GF-D8 (cell line): ENCODE results near the gene EIF4EBP2.

Experiments
- DNase-seq: peaks from one replicate; lab custom pipeline; 2025; lab: John Stamatoyannopoulos, UW

EIF4EBP2 gene, protein sequence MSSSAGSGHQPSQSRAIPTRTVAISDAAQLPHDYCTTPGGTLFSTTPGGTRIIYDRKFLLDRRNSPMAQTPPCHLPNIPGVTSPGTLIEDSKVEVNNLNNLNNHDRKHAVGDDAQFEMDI

DNA sequence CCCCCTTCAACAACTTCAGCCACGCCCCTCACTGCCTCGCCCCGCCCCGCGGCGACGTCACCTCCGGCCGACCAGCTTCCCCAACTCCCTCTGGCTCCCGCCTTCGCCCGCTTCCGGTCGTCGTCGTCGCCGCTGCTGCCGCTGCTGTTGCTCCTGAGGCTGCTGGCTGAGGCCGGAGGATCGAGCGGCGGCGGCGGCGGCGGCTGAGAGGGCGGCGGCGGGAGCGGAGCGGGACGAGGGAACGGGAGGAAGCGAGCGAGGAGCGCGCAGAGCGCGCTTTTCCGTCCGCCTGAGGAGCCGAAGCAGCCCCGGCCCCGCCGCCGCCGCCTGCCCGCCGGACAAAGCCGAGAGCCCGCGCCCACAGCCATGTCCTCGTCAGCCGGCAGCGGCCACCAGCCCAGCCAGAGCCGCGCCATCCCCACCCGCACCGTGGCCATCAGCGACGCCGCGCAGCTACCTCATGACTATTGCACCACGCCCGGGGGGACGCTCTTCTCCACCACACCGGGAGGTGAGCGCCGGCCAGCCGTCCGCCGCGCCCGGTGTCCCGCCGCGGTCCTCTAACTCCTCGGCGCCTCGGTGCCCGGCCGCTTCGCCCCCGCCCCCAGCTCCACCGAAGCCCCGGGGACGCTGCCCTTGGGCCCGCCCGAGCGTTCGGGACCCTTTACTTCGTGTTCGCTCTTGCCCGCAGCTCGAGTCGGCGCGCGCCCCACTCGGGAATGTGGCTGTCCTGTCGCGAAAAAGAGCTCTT is at the start of gene EIF4EBP2:
Gene EIF4EBP2 (plus strand): TSS at position 110 of the 751 bp plus-strand sequence. CDS start 257 bp downstream, at position 367.
- DNase-seq: peak; percentile 87

DNA sequence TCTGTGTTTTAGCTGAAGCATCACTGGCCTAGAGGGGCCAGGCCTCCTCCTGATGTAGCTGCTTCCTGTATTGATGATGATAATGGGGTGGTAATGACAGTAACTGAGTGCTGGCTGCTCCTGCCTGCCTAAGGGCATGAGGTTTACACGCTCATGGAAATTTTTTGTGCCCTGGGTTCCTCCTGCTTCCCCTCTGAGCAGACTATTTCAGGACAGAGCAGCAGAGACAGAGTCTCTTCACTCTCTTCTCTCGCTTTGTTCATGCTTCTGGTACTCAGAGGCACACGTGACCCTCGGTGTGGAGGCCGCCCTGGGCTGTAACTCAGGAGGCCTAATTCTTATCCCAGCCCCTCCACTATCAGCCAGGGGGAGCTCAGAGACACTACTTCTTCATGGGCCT is 49.4 kb upstream of the EIF4EBP2 start:
- DNase-seq: no peak

DNA sequence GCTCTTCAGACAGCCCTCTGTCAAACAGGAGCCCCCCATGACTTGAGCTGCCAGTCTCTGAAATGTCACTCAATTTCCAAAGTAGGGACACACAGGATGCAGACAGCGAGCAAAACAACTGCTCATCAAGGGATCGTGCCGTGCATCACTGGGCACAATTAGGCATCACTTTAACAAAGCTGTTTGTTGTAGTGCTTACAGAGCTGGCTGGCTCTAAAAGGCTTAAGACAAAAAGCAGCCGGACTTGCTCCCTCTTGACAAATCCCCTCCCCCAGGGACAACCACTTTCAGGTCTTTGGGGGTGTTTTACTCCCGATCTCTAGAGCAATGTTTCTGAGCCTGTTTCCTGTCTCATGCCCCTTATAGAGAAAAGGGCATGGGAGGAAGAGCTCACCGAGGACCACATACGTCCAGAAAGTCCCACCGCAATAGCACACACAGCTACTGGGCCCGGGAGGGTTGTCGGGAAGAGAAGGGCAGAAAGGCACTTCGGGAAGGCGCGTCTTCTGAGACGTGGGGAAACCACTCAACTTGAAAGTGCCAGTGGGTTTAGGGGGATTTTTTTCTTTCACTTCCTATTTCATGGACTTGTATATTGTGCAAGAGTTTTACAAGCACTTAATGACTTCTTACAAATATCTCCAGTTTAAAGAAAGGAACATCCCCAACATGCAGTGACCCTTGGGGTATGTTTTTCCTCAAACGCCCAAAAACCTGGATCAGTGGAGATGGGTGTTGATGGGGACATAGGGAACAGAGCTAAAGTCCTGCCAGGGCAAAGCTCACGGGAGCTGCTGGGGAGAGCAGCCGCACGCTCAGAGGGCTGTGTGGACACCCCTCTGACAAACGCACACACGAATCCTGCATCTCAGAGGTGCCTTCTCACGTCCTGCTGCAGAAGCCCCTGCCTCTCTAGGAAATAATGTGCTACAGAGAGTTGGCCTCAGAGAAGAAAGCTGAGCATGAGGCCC is 48.6 kb upstream of the EIF4EBP2 start:
- DNase-seq: peak; percentile 32

DNA sequence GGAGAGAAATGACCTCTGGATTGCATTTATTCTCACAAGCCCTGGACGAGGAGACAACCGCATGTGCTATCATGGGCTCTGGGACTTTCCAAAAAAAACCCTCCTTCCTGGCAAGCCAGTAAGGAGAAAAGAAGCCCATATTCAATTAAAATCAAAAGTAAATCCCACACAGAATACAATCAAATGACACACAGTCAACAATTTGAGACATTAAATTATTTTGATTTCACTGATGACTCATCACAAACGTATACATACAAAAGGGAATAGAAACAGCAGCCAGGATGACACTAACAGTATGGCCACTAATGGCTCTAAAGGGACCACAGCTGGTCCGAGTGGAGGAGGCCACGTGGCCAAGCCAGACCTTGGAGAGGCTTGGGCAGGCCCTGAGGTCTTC is 46.4 kb upstream of the EIF4EBP2 start:
- no peak for DNase-seq

DNA sequence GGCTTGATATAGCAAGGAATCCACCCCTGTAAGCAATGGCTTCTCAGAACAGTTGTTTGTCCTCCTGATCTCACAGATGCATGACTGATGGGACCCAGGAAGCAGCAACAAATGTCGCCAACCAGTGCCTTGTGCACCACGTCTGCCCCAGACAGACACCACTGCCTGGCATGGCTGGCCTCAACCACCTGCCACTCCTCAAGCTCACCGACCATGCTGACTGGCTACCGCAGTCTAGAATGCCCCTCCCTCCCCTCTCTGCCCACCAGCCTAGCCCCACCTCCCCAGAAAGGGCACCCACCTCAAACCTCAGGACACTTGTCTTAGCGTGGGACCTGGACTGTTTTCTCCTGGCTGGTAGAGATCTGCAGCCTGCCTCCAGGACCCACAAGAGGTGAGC is 45.5 kb upstream of the EIF4EBP2 start:
- DNase-seq: no peak

DNA sequence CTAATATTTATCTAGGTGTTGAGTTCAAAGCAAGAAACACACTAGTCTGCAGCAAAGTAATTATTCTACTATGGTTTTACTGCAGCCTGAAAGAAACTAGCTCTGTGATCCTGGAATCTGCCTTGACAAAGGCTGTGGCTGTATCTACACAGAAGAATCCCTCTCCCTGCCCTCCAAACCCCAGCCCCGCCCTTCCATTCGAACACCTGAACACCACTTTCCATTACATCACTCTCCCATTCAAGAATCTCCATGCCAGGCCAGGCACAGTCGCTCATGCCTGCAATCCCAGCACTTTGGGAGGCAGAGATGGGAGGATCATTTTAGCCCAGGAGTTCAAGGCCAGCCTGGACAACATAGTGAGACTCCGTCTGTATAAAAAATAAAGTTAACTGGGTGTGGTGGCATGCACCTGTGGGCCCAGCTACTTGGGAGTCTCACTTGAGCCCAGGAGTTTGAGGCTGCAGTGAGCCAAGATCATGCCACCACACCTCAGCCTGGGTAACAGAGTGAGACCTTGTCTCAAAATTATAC is 44.9 kb upstream of the EIF4EBP2 start:
- DNase-seq: no peak

DNA sequence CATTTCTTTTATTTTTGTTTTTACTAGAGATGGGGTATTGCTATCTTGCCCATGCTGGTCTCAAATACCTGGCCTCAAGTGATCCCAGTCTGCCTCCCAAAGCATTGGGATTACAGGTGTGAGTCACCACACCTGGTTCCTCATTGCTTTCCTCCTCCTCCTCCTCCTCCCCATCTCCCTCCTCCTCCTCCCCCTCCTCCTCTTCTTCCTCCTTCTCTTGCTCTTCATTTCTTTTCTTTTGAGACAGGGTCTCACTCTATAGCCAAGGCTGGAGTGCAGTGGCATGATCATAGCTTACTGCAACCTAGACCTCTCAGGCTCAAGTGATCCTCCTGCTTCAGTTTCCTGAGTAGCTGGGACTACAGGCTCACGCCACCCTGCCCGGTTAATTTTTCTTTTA is 43.7 kb upstream of the EIF4EBP2 start:
- DNase-seq: no peak

DNA sequence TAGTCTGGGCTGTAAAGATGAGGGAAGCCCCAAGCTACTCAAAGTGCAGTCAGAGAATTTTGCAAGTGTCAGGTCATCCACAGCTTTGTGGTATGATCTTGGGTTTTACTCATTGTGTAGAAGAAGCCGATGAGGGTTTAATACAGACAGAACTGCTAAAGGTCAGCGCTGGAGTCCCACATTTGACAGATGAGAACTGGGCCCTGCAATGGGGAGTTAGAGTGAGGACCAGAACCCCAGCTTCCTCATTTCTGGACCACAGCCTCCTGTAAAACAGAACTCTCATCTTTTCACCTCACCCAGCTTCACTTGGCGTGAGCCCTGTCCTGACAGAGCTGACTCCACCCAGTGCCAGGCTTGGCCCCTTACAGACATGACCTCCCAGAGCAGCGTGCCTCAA is 41.6 kb upstream of the EIF4EBP2 start:
- no peak for DNase-seq

DNA sequence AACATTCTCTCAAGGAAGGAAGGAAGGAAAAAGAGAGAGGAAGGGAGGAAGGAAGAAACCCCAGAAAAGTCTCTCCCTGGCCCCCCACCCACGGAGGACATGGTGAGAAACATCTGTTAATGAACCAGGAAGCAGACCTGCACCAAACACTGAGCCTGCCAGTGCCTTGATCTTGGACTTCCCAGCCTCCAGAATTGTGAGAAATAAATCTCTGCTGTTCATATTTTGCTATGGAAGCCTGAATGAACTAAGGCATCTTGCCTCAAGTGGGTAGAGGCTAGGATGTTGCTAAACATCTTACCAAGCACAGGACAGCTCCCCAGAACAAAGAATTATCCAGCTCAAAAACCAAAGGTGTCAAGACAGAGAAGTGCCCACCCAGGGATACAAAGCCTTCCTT is 40.7 kb upstream of the EIF4EBP2 start:
- no peak for DNase-seq

DNA sequence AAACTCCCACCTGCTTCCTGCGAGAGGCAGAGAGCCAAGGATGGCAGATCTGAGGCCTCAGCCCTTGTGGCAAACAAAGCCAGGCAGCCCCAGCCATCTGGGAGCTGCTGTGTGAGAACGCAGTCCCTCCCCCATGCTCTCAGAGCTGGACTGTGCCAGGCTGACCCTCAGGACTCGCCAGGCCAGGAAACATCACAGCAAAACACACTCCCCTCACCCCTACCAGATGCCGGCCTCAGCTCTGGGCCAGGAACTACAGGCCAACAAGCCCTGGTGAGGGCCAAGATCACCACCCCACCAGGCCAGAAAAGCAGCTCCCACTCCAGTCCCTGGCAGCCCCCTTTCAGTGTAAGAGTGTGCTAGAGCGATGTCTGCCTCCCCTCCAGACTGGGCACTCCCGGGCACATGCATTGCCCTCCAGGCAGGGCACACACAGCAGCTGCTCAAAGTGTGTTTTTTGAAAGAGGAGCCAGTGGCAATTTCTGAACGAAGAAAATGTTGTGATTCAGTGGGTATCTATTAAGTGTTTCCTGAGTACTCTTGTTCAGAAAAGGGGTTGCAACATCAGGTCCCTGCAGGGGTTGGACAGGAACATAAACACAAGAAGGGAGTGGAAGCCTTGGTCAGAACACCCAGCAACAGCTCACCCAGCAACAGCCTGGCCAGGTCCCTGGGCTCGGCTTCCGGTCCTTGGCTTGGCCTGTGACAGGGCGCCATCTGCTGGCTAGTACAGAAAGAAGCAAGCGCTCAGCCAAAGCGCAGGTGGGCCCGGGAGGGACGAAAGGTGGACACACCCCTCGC is 39.8 kb upstream of the EIF4EBP2 start:
- DNase-seq: peak; percentile 54

DNA sequence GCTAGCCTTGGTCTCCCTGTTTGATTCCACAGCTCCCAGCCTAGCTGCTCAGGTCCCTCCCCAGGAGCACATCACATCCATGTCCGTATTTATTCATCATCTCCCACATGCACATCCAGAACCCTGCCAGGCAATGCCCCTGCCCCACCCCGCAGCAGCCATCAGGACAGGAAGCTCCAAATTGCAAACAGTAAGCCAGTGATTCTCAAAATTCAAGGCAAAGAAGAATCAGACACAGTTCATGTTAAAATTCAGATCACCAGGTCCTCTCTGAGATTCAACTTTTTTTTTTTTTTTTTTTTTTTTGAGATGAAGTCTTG is 39.2 kb upstream of the EIF4EBP2 start:
- DNase-seq: no peak

DNA sequence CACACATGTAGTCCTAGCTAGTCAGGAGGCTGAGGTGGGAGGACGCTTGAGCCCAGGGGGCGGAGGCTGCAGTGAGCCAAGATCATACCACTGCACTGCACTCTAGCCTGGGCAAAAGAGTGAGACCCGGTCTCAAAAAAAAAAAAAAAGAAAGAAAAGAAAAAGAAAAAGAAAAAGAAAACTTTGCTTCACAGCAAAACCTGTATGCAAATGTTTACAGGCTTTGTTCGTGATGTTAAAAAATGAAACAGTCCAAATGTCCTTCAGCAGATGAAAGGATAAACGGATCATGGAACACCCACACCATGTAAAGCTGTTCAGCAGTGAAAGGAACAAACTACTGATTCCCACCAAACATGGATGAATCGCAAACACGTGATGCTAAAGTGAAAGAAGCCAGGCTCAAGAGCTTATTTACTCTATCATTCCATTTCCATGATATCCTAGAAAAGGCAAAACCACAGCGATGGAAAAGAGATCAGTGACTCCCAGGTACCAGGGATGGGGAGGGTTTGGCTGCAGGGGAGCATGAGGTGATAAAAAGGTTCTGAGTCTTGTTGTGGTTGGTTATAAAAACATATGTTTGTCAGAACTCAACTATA is 36.6 kb upstream of the EIF4EBP2 start:
- DNase-seq: no peak

DNA sequence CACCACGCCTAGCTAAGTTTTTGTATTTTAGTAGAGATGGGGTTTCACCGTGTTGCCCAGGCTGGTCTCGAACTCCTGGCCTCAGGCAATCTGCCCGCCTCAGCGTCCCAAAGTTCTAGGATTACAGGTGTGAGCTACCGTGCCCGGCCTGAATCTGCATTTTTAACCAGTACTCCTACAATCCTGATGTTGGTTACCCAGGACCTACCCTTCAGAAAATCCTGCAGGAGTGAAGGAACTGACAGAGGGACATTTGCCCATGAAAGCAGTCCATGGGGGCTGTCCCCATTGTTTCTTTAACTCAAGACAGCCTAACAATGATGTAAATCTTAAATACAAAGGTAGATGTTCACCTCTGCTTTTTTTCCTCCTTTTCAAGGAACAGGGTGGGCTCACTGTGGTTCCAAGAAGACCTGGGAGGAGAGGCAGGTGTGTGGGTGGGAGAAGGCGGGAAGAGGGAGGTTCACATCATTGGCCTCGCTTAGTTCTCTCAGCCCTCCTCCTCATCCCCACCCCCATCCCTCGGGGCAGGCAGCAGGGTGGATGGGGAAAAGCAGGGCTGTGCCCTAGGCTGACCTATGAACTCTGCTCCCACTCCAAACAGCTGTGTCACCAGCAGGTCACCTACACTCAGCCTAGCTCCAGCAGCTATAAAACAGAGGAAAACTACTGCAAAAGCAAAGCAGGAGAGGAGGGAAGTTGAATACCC is 35.0 kb upstream of the EIF4EBP2 start:
- no peak for DNase-seq

DNA sequence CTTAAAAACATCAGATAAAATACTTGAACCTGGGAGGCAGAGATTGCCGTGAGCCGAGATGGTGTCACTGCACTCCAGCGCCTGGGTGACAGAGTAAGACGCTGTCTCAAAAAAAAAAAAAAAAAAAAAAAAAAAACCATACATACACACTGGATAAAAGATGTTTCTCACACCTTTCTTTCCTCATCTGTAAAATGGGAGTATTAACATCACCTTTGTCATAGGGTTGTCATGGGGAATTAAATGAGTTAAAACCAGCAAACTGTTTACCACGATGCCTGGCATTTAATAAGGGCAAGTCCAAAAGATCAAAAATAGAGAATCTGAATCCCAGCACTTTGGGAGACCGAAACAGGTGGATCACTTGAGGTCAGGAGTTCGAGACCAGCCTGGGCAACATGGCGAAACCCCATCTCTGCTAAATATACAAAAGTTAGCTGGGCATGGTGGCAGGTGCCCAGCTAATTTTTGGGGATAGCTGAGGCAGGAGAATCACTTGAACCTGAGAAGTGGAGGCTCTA is 34.4 kb upstream of the EIF4EBP2 start:
- DNase-seq: no peak

DNA sequence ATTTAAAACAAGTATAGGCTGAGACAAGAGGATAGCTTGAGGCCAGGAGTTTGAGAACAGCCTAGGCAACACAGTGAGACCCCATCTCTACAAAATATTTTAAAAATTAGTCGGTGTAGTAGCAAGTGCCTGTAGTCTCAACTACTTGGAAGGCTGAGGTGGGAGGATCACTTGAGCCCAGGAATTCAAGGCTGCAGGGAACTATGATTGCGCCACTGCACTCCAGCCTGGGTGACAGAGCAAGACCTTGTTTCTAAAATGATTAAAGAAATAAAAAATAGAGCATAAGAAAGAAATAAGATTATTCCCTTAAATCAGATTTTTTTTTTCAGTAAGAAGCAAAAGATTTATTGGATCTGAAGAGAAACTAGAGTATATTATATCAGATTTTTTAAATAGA is 33.2 kb upstream of the EIF4EBP2 start:
- DNase-seq: no peak

DNA sequence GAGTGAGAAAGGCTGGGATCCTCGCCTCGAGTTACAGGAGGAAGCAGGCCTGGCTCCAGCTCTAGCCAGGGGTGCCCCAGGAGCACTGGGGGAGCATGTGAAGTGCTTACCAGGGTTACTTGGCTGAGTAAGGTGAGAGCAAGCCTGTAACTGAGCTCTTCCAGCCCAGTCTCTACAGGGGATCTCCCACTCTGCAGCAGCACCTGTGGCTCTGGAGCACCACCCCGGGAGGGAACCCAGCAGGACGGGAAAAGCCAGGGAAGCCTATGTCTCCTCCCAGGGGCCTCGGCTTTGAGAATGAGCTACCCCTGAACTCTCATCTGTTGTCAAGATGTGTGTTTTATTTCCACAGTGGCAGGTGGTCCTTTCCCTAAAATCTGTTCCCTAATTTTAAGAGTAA is 32.1 kb upstream of the EIF4EBP2 start:
- DNase-seq: no peak

DNA sequence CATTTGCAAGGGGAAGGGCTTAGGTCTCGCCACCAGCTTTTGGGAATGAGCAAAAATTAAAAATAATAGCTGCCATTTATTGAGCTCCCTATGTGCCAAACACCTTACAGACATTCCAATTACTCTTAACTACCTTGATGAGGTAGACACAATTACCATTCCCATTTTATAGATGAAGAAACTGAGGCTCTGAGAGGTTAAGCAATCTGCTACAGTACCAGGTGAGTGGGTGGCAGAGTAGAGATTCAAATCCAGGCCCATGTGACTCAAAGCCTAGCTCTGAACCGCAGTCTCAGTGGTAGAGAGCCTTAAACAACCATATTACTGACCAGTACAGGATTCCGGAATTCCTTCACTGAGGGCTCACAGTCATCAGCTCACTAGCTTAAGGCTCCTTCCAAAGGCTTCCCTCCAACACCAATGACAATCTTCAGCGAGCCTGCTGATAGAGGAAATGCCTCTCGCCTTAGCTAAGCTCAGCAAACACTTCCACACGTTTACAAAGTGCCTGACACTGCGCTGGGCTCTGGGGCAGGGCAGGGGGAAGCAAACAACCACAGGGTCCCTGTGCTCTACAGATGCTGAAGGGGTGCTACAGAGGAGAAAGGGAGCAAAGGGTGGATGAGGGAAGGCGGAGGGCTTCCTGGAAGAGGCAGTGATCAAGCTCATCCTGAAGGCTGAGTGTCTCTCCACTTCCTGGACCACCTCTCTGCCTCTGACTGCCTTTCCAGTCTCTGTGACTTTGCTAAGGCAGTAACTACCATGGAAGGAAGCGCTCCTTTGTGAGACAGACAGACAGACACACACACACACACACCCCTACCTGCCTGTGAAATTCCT is 28.9 kb upstream of the EIF4EBP2 start:
- no peak for DNase-seq

DNA sequence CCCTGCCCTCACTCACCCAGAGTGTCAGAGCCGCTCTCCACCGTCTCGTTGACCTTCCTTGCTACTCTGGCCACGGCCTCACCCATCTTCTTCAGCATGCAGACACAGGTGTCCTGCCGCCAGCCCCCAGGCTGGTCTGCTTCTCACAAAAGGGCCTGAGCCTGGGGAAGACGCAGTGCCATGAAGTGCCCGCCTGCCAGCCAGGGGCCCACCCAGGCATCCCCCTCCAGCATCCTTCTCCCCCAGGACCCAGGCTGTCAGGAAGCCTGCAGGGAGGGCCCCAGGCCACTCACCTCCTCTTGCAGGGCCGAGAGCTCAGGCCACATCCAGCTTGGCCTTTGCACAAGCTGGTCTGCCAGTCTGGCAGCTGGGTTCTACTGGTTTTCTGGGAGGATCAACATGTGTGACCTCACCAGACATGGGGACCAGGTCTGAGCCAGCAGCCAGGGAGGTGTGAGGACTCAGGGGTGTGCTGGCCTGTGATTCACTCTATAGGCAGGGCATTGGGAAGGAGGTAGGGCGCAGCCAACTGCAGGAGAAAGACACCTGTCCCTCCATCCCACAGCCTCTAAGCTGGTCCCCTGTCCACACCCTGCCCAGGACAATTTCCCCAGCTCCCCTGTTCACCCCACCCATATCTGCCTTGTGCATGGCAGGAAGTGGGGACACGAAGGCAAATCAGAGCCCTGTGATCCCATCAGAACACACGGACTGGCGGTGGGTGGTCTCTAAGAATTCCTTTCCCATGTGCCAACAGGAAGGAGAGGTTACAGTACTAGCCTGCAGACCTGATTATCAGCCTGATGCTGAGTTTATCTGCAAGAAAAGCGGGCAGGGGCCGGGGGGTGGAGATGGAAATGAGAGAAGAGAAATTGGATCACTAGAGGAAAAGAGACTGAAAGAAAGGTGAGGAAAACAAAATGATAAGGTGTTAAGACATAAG is 27.2 kb upstream of the EIF4EBP2 start:
- DNase-seq: no peak

DNA sequence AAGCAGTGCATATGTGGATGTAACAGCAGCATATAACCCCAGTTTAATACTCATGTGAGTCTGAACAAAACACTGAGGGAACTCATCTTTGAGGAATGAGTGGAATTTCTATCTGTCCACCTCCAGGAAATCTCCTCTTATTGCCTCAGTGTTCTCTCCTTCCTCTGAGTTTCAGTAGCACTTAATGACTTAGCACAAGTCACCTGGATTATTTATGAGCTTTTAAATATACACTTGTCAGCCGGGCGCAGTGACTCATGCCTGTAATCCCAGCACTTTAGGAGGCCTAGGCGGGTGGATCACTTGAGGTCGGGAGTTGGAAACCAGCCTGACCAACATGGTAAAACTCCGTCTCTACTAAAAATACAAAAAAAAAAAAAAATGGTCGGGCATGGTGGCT is 25.8 kb upstream of the EIF4EBP2 start:
- no peak for DNase-seq
